ENCODE measurements around the gene COL19A1.
"Not testable (repeated sequence)": the region's sequence is repeated elsewhere in the genome, so short reads cannot be mapped to it uniquely, and the experiment has no call there.

Gene COL19A1

DNA sequence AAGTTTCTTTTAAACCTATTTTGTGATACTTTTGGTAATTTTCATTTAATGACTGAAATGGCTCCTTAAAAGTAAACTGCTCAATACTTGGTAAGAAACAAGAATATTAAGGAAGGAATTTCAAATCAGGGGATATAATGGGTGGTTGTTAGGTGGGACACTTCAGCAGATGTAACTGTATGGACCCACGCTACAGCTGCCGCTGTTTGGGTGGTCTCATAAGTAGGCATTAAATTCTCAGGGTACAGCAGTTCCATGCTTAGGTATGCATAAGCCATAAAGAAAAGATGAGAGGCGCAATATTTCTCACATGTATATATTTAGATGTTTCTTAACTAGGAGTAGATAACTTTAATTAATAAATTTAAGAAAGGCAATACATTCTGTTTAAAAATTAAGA is 35.0 kb downstream of the COL19A1 start:
- DNase-seq: no peak

DNA sequence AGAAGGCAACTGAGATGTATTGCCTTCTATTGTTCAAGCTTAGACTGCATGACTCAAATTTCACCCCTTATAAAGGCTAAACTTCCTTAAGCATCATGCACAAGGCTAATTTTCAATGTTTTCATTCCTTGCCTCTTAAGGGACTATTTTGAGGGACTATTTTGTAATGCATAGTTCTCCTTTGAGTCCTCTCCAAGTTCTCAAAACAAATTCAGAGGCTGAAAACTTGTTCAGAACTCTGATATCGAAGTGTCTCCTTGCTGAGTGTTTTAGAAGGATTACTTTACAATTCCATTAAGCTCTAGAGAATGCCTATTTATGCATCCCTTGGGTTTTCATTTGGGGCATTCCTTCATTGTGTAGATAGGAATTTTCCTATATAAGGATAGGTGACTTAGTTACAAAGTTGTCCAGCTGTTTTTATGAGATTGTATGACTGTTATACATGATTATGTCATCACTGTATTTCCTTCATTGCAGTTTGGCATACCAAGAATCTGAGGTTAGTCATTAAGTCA is 41.7 kb downstream of the COL19A1 start:
- no peak for DNase-seq

DNA sequence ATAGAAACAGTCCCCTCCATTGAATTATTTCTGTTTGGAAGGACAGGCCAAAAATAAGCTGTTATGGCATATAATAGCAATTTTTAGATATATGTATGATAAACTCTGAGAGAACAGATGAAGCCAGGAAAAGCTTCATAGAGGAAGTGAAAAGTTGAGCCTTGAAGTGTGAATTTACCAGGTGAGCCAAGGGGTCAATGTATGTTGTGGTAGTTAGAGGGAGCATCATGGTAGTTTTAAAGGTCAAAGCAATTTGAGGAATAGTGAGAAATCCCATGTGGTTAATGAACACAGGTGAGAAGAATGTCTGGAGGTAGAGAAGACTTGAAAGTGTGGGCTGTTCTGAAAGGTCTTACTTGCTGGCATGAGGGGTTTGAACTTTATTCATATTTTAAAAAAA is 47.0 kb downstream of the COL19A1 start:
- DNase-seq: no peak

GRCh38 chr6:69914015-69914485 is 47.7 kb downstream of the COL19A1 start:
- DNase-seq: no peak

GRCh38 chr6:69915346-69915745 is 49.0 kb downstream of the COL19A1 start:
- DNase-seq: no peak

- no peak for DNase-seq
Measured at GRCh38 chr6:69917834-69918233, 51.5 kb downstream of the COL19A1 start.

DNA sequence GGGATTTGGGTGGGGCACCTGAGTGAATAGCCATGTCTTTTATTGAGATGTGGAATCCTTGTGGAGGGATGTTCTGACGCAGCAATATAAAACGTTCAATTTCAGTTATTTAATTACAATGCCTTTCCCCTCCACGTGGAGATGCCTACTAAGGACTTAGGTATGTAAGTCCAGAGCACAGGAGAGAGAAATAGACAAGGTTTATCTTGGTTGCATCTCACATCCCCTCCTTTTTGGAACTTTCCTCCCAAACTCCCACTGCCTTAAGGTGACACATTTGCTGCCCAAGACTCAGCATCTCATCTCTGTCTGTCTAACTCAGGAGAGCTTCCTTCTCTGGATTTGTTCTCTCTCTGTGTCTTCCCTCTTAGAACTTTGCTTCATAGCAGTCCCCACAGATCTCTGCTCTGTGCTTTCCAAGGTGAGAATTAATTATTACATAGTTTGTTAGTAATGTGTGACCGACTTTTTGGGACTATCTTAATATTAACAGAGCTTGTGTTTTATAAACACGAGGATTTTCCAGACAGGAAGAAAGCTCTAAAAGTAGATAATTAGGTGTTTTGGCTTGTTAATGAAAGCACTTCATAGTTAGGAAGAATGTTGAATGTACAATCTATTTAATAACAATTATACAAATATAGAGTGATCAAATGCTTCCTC is 52.6 kb downstream of the COL19A1 start:
- DNase-seq: no peak

DNA sequence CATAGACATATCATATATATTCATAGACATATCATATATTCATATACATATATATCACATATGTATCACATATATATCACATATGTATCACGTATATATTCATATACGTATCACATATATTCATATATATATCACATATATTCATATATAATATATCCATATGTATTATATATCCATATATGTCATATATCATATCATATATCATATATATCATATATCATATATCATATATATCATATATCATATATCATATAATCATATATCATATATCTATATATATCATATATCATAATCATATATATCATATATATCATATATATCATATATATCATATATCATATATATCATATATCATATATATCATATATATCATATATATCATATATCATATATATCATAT is 54.7 kb downstream of the COL19A1 start:
- not testable (repeated sequence) for DNase-seq

DNA sequence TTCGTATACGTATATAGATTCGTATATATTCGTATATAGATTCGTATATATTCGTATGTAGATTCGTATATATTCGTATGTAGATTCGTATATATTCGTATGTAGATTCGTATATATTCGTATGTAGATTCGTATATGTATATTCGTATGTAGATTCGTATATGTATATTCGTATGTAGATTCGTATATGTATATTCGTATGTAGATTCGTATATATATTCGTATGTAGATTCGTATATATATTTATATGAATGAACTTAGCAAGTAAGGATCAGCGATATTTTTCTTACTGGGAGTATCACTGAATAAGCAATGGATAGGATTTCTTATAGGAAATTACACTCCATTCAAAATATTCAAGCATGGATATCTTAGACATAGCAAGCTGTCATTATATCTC is 55.3 kb downstream of the COL19A1 start:
- DNase-seq: not testable (repeated sequence)

- DNase-seq: no peak
Measured at GRCh38 chr6:69926745-69927144, 60.4 kb downstream of the COL19A1 start.

- no peak for DNase-seq
Measured at GRCh38 chr6:69933239-69933638, 66.9 kb downstream of the COL19A1 start.

- DNase-seq: no peak
Measured at GRCh38 chr6:69935079-69935478, 68.7 kb downstream of the COL19A1 start.

DNA sequence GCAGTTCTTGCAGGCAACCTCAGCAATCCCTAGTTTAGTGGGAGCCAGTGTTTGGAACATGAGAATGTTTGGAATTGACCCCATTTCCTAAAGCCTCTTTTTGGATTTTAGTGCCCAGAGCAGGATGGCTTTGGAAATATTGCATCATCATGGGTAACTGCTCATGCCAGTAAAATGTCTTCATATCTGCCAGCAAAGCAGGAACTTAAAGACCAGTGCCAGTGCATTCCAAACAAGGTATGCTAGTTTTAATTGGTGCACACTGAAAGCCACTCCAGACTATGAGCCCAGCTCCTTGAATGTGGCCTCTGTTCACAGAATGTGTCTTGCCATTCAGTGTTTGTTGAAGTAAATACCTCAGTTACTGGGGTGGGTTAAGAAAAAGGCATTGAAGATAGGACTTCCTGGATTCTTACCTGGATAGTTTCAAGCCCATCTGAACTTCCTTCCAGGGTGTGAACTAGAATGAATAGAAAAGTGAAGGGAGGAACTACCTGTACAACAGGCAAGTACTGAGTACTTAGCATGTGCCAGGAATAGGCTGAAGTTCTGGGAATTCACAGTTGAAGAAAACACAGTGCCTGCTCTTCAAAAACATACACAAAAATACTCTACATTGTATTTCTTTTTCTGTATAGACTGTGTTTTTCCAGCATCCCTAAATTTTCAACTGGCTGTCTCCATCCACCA is 70.5 kb downstream of the COL19A1 start:
- DNase-seq: no peak

DNA sequence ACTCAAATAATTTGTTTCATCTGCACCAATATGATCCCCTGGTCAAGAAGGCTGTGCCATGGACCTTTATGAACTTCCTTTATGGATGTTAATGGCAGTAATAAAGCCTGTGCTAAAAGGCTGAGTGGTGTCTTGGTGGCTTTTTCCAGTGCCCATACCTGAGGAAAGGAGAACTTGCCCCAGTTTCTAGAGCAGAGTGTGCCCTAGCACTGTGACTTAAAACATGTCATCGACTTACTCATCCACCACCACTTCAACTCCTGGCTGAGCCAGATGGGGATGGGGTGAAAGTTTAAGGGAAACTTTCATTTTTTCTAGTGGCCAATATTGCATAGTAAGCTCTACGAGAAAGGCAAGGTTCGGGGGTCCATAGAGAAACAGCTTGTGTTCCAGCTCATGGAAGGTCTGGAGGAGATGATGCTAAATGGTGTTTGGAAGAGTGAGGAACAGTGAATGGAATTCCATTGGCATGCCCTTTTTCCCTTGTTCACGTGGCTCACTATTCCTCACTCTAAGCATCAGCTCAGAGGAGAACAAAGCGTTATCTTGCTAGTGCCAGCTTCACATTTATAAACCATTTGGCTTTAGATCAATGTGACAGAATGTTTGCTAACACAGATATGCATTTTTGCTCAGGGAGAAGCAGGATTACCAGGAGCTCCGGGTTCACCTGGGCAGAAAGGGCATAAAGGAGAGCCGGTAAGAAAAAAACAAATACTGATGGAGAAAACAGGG is 71.2 kb downstream of the COL19A1 start:
- DNase-seq: no peak

GRCh38 chr6:69942485-69942884 is 76.1 kb downstream of the COL19A1 start:
- no peak for DNase-seq

DNA sequence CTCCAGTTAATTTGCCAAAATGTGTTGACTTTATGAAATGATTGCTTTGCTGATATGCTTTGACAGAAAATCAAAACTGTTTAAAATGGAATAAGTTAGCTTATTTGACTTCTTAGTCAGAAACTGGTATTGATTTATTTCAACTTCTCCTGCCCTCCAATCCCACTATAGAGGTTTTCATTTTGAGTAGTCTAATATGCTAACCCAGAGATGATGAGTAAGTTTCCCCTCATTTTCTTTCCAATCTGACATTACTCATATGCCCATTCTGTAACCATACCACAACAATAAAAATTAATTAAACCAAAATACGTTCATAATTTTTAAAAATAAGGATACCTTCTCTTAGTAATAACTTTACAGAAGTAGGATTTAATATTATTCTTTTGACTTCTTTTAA is 78.8 kb downstream of the COL19A1 start:
- DNase-seq: no peak

- DNase-seq: no peak
Measured at GRCh38 chr6:69948479-69949114, 82.2 kb downstream of the COL19A1 start.

- DNase-seq: peak in 1 of 2 experiments; percentile 3
Measured at GRCh38 chr6:69953491-69953890, 87.1 kb downstream of the COL19A1 start.

GRCh38 chr6:69954733-69955132 is 88.4 kb downstream of the COL19A1 start:
- no peak for DNase-seq

GRCh38 chr6:69957985-69958559 is 91.7 kb downstream of the COL19A1 start:
- DNase-seq: no peak

DNA sequence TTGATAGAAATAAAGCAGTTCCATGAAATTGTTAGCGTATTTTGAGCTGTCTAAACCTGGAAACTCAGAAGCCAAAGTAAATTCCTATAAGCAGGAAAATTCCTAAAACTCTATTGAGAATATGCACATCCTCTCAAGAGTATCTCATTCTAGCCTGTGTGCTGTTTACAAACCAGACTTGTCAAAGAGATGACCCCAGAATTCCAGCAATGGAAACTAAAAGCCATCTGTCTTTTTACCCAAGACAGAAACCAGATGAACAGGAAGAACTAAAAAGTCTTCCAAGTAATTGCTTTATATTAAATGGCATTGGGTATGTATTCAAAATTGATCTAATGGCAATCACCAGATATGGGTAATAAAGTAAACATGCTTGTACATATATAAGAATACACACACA is 92.6 kb downstream of the COL19A1 start:
- no peak for DNase-seq

- not testable (repeated sequence) for DNase-seq
Measured at GRCh38 chr6:69965974-69966373, 99.6 kb downstream of the COL19A1 start.

DNA sequence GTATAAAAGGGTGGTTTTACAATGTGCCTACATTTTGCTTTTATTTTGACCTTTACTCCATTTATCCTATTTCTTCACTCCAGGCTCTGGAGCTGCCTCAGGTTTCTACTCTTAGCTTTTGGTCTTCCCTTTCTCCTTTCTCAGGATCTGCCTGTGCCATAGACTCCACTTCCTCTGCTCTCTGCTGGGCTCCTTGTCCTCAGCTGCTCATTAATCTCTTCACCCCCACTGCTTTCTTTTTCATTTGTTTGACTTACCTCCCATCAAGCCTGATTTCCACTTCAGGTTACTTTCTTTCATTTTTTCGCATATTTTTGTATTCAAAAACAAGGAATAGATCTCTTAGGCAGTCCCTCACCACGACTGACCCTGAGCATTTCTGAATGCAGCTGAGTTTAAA is 106.8 kb downstream of the COL19A1 start:
- no peak for DNase-seq

All from NCI-H187 (cell line).